ENCODE measurements around the gene AUH. TPM values are rescaled to one million over a fixed set of nuclear protein-coding genes. Genes with fewer than 3 reads are reported as not detected.

AUH gene
- total RNA-seq, 4 donors from 2014 or later: 23.5 to 50.7 (median 39.9) TPM

DNA sequence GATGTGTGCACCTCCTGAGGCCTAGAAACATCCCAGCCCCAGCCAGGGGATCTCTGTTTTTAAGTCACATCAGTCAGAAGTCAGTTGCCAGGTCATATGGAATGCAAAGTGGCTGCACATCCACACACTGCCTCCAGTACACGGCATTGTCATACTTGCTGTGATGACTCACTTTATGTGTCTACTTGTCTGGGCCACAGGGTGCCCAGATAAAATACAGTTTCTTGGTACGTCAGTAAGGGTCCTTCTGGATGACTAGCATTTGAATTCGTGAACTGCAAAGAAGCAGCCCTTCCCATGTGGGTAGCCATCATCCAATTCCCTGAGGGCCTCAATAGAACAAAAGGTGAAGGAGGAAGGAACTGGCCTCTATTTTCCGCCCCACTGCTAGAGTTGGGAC, 27.7 kb downstream of the AUH start:
- TF ChIP-seq, protein P1, sequence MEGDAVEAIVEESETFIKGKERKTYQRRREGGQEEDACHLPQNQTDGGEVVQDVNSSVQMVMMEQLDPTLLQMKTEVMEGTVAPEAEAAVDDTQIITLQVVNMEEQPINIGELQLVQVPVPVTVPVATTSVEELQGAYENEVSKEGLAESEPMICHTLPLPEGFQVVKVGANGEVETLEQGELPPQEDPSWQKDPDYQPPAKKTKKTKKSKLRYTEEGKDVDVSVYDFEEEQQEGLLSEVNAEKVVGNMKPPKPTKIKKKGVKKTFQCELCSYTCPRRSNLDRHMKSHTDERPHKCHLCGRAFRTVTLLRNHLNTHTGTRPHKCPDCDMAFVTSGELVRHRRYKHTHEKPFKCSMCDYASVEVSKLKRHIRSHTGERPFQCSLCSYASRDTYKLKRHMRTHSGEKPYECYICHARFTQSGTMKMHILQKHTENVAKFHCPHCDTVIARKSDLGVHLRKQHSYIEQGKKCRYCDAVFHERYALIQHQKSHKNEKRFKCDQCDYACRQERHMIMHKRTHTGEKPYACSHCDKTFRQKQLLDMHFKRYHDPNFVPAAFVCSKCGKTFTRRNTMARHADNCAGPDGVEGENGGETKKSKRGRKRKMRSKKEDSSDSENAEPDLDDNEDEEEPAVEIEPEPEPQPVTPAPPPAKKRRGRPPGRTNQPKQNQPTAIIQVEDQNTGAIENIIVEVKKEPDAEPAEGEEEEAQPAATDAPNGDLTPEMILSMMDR (IDR thresholded peaks at IDR 0.05; ENCODE audit: low read depth): no peak

DNA sequence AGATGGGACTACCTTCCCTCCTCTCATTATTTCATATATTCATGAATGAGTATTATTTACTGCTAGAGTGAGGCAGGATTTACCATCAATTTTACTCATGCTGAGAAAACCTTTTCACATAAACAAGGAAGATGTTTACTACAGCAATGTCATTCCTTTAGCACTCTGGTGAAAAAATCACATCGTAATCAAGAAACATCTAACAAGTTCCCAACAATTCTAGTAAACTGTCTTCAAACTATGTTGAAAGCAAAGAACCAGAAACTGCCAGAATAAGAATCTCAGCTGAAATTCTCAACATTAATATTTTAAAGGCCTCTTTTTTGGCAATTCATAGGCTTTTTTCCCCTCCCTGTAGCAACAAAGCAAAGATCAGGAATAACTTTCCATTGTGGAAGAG, 28.2 kb downstream of the AUH start:
- TF ChIP-seq, protein P1 (IDR thresholded peaks at IDR 0.05; ENCODE audit: low read depth): no peak

DNA sequence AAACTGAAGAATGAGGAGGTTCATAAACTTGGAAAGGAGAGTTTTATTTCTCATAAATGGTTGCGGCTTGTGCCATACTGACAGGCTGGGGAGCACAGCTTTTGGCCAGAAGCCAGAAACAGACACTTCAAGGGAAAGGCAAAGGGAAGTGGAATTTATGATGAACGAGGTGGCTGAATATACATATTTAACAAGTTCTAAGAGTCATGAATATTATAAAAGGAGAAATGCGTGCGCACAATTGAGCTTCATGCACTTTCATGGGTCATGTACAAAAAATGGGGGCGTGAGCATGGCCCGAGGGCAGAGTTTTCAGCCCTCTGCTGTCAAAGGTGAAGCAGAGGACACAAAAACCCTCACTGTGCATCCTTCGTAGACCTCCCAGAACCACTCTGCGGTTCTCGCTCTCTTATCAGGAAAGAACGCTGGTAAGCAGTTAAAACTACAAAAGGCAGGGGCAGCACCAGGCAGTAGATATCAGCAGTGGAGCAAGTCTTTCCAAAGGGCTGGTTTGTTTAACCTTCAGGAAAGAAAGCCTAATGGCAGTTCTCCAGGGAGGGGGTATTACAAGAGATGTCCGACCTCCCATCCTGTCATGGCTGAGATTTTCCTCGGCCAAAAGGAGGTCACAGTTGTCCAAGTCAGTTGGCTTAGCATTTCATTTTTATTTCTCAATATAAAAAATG, 29.0 kb downstream of the AUH start:
- TF ChIP-seq, protein P1 (IDR thresholded peaks at IDR 0.05; ENCODE audit: low read depth): no peak

DNA sequence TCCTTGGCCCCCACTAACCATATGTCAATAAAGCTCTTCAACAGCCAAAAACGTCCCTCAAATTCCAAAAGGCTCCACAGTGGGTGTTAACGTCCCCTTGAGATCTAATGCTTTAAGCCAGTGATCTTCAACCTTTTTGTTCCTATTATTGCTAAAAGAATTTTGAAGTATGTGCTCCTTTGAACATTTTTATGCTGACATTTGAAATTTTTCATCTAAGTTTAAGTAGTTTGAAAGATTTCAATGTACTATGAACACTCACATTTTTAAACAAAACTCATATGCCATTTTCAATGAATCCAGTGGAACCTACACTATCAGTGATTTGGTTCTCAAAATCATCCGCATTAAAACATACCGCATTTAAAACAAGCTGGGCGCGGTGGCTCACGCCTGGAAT, 29.9 kb downstream of the AUH start:
- TF ChIP-seq, protein P1 (IDR thresholded peaks at IDR 0.05; ENCODE audit: low read depth): no peak

DNA sequence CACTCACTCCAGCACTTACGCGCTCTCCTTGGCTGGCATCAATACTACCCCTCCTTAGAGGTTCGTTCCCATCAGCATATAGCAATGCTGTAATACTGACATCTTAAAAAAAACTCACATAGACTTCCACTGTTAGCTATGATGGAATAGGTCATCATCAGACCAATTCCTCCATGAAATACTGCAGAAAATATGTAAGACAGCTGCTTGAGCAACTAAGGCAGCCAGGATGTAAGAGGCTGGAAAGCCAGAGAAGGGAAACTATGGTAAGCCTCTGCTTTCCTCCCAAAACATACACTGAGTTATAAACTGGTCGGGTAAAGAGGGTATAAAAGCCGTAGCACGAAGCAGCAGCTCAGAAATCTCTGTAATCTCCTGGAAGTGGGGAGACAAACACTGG, 33.5 kb downstream of the AUH start:
- TF ChIP-seq, protein P1 (IDR thresholded peaks at IDR 0.05; ENCODE audit: low read depth): no peak

DNA sequence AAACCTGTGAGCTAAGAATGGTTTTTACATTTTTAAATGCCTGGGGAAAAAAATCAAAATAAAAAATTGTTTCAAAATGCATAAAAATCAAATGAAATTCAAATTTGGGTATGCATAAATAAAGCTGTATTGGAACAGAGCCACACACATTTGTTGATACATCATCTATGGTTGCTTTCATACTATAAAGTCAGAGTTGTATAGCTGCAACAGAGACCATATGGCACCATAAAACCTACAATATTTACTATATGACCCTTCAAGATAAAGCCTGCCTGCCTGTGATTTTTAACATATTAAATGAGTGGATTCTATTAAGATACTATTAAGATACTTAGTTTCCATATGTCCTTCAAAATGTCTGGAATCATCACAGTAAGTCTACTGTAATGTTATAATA, 40.0 kb downstream of the AUH start:
- TF ChIP-seq, protein P1 (IDR thresholded peaks at IDR 0.05; ENCODE audit: low read depth): no peak

DNA sequence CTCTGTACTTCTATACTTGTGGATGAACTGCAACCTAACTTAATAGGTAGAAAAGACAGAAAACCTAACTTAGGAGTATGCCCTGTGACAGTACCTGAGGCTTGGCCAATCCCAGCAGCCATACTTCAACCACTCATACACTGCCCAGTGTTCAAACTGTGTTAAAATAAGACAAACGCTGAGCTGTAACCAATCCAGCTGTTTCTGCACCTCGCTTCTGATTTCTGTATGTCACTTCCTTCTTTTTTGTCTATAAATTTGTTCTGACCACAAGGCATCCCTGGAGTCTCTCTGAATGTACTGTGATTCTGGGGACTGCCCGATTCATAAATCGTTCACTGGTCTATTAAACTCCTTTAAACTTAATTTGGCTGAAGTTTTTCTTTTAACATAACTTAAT, 41.4 kb downstream of the AUH start:
- TF ChIP-seq, protein P1 (IDR thresholded peaks at IDR 0.05; ENCODE audit: low read depth): no peak

Measured in subcutaneous adipose tissue (tissue), 4 donors.